ENCODE results near the gene TTC28.

The TTC28 gene

GRCh38 chr22:28357193-28357592 lies 322.4 kb downstream of the TTC28 start:
- ATAC-seq = no peak
- no peak for DNase-seq

GRCh38 chr22:28351476-28351875 lies 328.2 kb downstream of the TTC28 start:
- ATAC-seq (no peak), DNase-seq (no peak)

- DNase-seq = no peak
- no peak for ATAC-seq
Observed at GRCh38 chr22:28348613-28349609, 330.7 kb downstream of the TTC28 start.

- ATAC-seq (no peak), DNase-seq (no peak)
Observed at GRCh38 chr22:28346308-28346707, 333.3 kb downstream of the TTC28 start.

- ATAC-seq = no peak
- no peak for DNase-seq
Observed at GRCh38 chr22:28344918-28345703, 334.5 kb downstream of the TTC28 start.

- no peak for DNase-seq
Observed at GRCh38 chr22:28341001-28341400, 338.6 kb downstream of the TTC28 start.

GRCh38 chr22:28333088-28333487 lies 346.6 kb downstream of the TTC28 start:
- DNase-seq (no peak), ATAC-seq (no peak)

More at GRCh38 chr22:28341001-28341400, 338.6 kb downstream of the TTC28 start:
- ATAC-seq = no peak

GRCh38 chr22:28332410-28332809 lies 347.2 kb downstream of the TTC28 start:
- DNase-seq (no peak), ATAC-seq (no peak)

- DNase-seq (no peak), ATAC-seq (no peak)
Observed at GRCh38 chr22:28331695-28332094, 347.9 kb downstream of the TTC28 start.

GRCh38 chr22:28329186-28330073 lies 350.2 kb downstream of the TTC28 start:
- DNase-seq (no peak), ATAC-seq (no peak)

GRCh38 chr22:28328756-28329155 lies 350.9 kb downstream of the TTC28 start:
- DNase-seq (no peak), ATAC-seq (no peak)

- DNase-seq = no peak
Observed at GRCh38 chr22:28316014-28316413, 363.6 kb downstream of the TTC28 start.

GRCh38 chr22:28314959-28315358 lies 364.7 kb downstream of the TTC28 start:
- DNase-seq = no peak

More at GRCh38 chr22:28316014-28316413, 363.6 kb downstream of the TTC28 start:
- ATAC-seq = no peak

GRCh38 chr22:28310299-28310698 lies 369.3 kb downstream of the TTC28 start:
- DNase-seq (no peak), ATAC-seq (no peak)

More at GRCh38 chr22:28314959-28315358, 364.7 kb downstream of the TTC28 start:
- no peak for ATAC-seq

GRCh38 chr22:28299753-28300152 lies 379.9 kb downstream of the TTC28 start:
- no peak for DNase-seq

GRCh38 chr22:28299309-28299708 lies 380.3 kb downstream of the TTC28 start:
- no peak for DNase-seq
- no peak for ATAC-seq

More at GRCh38 chr22:28299753-28300152, 379.9 kb downstream of the TTC28 start:
- no peak for ATAC-seq

GRCh38 chr22:28297504-28297903 lies 382.1 kb downstream of the TTC28 start:
- no peak for DNase-seq
- ATAC-seq = no peak

- no peak for ATAC-seq
- DNase-seq = no peak
Observed at GRCh38 chr22:28296452-28296851, 383.2 kb downstream of the TTC28 start.

- DNase-seq = no peak
- no peak for ATAC-seq
Observed at GRCh38 chr22:28283068-28283654, 396.5 kb downstream of the TTC28 start.

GRCh38 chr22:28282405-28283067 lies 397.1 kb downstream of the TTC28 start:
- no peak for DNase-seq

GRCh38 chr22:28279888-28280287 lies 399.8 kb downstream of the TTC28 start:
- no peak for ATAC-seq

More at GRCh38 chr22:28282405-28283067, 397.1 kb downstream of the TTC28 start:
- ATAC-seq = no peak

More at GRCh38 chr22:28279888-28280287, 399.8 kb downstream of the TTC28 start:
- DNase-seq = no peak

Data from stimulated activated naive CD8-positive, alpha-beta T cell treated with anti-CD3 and anti-CD28 coated beads, Interleukin-15, Interleukin-2, amounts not matched to agents 100 U/mL and 50 U/mL, for 24 hours (primary cell).